Loucy (cell line): ENCODE results near the gene OSBPL2.

Source experiments
- H2AFZ ChIP-seq: fragments of 200-600 bp; sonication (generic); 2 replicates; pipeline ENCODE4 v1.6.0; 2016; ENCODE audit warnings: antibody characterized with exemption, mild to moderate bottlenecking, low read length, moderate library complexity
- H3F3A ChIP-seq: fragments of 200-600 bp; 2 replicates; pipeline ENCODE4 v1.6.0; 2016; ENCODE audit warnings: antibody characterized with exemption, low read depth, mild to moderate bottlenecking
- H3K27me3 ChIP-seq: fragments of 200-600 bp; sonication (generic); 2 replicates; pipeline ENCODE4 v1.6.1; 2014; ENCODE audit warnings: low read length, mild to moderate bottlenecking; ENCODE audit not compliant: insufficient read depth, poor library complexity, severe bottlenecking
- H3K36me3 ChIP-seq: fragments of 200-600 bp; sonication (generic); 2 replicates; pipeline ENCODE4 v1.6.1; 2016; ENCODE audit warnings: low read length; ENCODE audit not compliant: insufficient read depth
- H3K4me1 ChIP-seq: fragments of 200-600 bp; sonication (generic); 2 replicates; pipeline ENCODE4 v1.5.1; 2014; ENCODE audit warnings: low read length, mild to moderate bottlenecking; ENCODE audit not compliant: insufficient read depth, poor library complexity, severe bottlenecking
- H3K4me2 ChIP-seq: fragments of 200-600 bp; sonication (generic); 2 replicates; pipeline ENCODE4 v1.6.0; 2014; ENCODE audit warnings: antibody characterized with exemption, low read length, low read depth, mild to moderate bottlenecking; ENCODE audit not compliant: poor library complexity, severe bottlenecking
- H3K4me3 ChIP-seq: fragments of 200-600 bp; sonication (generic); 2 replicates; pipeline ENCODE4 v1.5.1; 2014; ENCODE audit warnings: low read length, mild to moderate bottlenecking, mixed read lengths; ENCODE audit not compliant: poor library complexity, severe bottlenecking
- H3K79me2 ChIP-seq: fragments of 200-600 bp; sonication (generic); 2 replicates; pipeline ENCODE4 v1.6.1; 2014; ENCODE audit warnings: low read length; ENCODE audit not compliant: insufficient read depth
- H3K9ac ChIP-seq: fragments of 200-600 bp; sonication (generic); 2 replicates; pipeline ENCODE4 v1.6.0; 2014; ENCODE audit warnings: mild to moderate bottlenecking, low read depth, low read length, moderate library complexity; ENCODE audit not compliant: poor library complexity, severe bottlenecking
- H3K9me2 ChIP-seq: fragments of 200-600 bp; sonication (generic); replicated peaks from 2 replicates; pipeline ENCODE4 v1.6.1; 2016; ENCODE audit warnings: low read depth, low read length, mixed read lengths
- H3K9me3 ChIP-seq: fragments of 200-600 bp; sonication (generic); 2 replicates; pipeline ENCODE4 v1.6.1; 2014; ENCODE audit warnings: mild to moderate bottlenecking, antibody characterized with exemption, low read length, low read depth; ENCODE audit not compliant: insufficient read depth
- H4K20me1 ChIP-seq: fragments of 200-600 bp; sonication (generic); 2 replicates; pipeline ENCODE4 v1.6.0; 2014; ENCODE audit warnings: antibody characterized with exemption, low read length, mild to moderate bottlenecking; ENCODE audit not compliant: insufficient read depth, poor library complexity, severe bottlenecking
- CTCF ChIP-seq: fragments of 200-600 bp; sonication (generic); conservative IDR thresholded peaks from 2 replicates; pipeline ENCODE4 v1.5.1; 2014; ENCODE audit warnings: mild to moderate bottlenecking, antibody characterized with exemption, low read length
- EZH2phosphoT487 ChIP-seq: fragments of 200-600 bp; IDR thresholded peaks from 2 replicates; pipeline ENCODE4 v1.6.1; 2018; ENCODE audit warnings: antibody characterized with exemption, mild to moderate bottlenecking, moderate library complexity, borderline replicate concordance

The OSBPL2 gene

GRCh38 chr20:62303340-62304226 is 65.3 kb downstream of the OSBPL2 start:
- Histone ChIP-seq H3K36me3 (peaks cover 27% of the 10 kb centered on the region; the same call in 1 of the 2 replicates), H2AFZ (no peak overlapping the region), H3K27me3 (no peaks in the 10 kb centered on the region), H3K4me2 (peak overlapping the region; percentile 99), H3F3A (0 out of 2 replicates have a peak, but pooled peaks cover 5% of the 10 kb centered on the region), H3K9ac (peak overlapping the region; percentile 93), H3K9me3 (no peaks in the 10 kb centered on the region), H3K79me2 (peaks cover 42% of the 10 kb centered on the region), H4K20me1 (peaks cover 46% of the 10 kb centered on the region), H3K4me1 (peaks cover 19% of the 10 kb centered on the region), H3K4me3 (peak overlapping the region; percentile 86), H3K9me2 (no peaks in the 10 kb centered on the region)
- TF ChIP-seq CTCF (no peak), EZH2phosphoT487 (no peak)

GRCh38 chr20:62304331-62305148 is 66.2 kb downstream of the OSBPL2 start:
- H4K20me1 ChIP-seq = peaks cover 46% of the 10 kb centered on the region
- peaks cover 34% of the 10 kb centered on the region; the same call in 1 of the 2 replicates for H3K36me3 ChIP-seq

More at GRCh38 chr20:62304331-62305148, 66.2 kb downstream of the OSBPL2 start:
- Histone ChIP-seq H3K9me3 (no peaks in the 10 kb centered on the region), H3F3A (0 out of 2 replicates have a peak, but pooled peaks cover 5% of the 10 kb centered on the region), H3K4me3 (peak overlapping the region; percentile 86), H3K9ac (peak overlapping the region; percentile 93), H3K4me1 (peaks cover 19% of the 10 kb centered on the region), H3K27me3 (no peaks in the 10 kb centered on the region), H2AFZ (no peak overlapping the region), H3K9me2 (no peaks in the 10 kb centered on the region), H3K4me2 (peak overlapping the region; percentile 99), H3K79me2 (peaks cover 42% of the 10 kb centered on the region)
- TF ChIP-seq CTCF (no peak), EZH2phosphoT487 (no peak)
